Body of pancreas (tissue), 4 donors: ENCODE measurements around the gene FUT7. TPM values are rescaled to one million over a fixed set of nuclear protein-coding genes. Genes with fewer than 3 reads are reported as not detected.

Experiments used
- ATAC-seq: fragments of 150-250 bp; one replicate; pipeline ENCODE4 v1.9.1; 2016
- DNase-seq, 4 donors: peaks; one replicate each; pipeline ENCODE4 v3.0.0-alpha.2; 2019
- H3K27ac ChIP-seq, 4 donors: fragments of 200-600 bp; sonication (generic); 1 replicate in 3 of 4; 2 replicates in 1 of 4; pipeline versions ENCODE4 v1.5.1 to v1.6.1; 2016 to 2019; ENCODE audit warnings: mild to moderate bottlenecking in 1 of 4, mixed read lengths in 1 of 4, moderate library complexity in 1 of 4
- H3K27me3 ChIP-seq, 2 donors: fragments of 200-600 bp; sonication (generic); one replicate each; pipeline ENCODE4 v1.6.0; 2016; ENCODE audit warnings: mild to moderate bottlenecking in 1 of 2
- H3K36me3 ChIP-seq, 2 donors: fragments of 200-600 bp; sonication (generic); replicated peaks in 1 of 2; 2 replicates each; pipeline ENCODE4 v1.5.1; 2016; ENCODE audit warnings: low read depth in 2 of 2; ENCODE audit not compliant: insufficient read depth in 1 of 2
- H3K4me1 ChIP-seq: fragments of 200-600 bp; sonication (generic); one replicate; pipeline ENCODE4 v1.6.0; 2016
- H3K4me3 ChIP-seq, 2 donors: fragments of 200-600 bp; sonication (generic); 1 replicate in 1 of 2; 2 replicates in 1 of 2; pipeline ENCODE4 v1.5.1; 2016 to 2019
- H3K9me3 ChIP-seq, 3 donors: fragments of 200-600 bp; sonication (generic); 1 replicate in 2 of 3; 2 replicates in 1 of 3; pipeline ENCODE4 v1.5.1; 2016
- POLR2A ChIP-seq, 3 donors: fragments of 450-650 bp; IDR thresholded peaks; one replicate each; pipeline ENCODE4 v1.6.1; 2016; ENCODE audit warnings: antibody characterized with exemption in 3 of 3, mild to moderate bottlenecking in 2 of 3
- WGBS, 2 donors: methylation state at CpG; one replicate each; pipeline ENCODE4 v1.1.5; 2017; 5-methylcytosine and 5-hydroxymethylcytosine counted together
- intact Hi-C: fragments of 100-400 bp; cut with DNase I; formaldehyde crosslinking; loops from one replicate; pipeline ENCODE4 v1.15.1; 2023
- total RNA-seq, 2 donors: library from RNA; depleted of rRNA; stranded (reverse); fragments of >200 nt; gene quantifications; one replicate each; pipeline ENCODE4 v1.1.0, GENCODE V29; 2016
- TF ChIP-seq, protein P1 (sequence below), 7 experiments: fragments of 450-650 bp in 4 of 7; fragments of 200-600 bp in 3 of 7; sonication (generic) in 3 of 7; IDR thresholded peaks; one replicate each; pipeline ENCODE4 v1.5.1; 2016 to 2019; ENCODE audit warnings: antibody characterized with exemption in 7 of 7

FUT7 gene
- total RNA-seq, 2 donors from 2014 or later = not detected

DNA sequence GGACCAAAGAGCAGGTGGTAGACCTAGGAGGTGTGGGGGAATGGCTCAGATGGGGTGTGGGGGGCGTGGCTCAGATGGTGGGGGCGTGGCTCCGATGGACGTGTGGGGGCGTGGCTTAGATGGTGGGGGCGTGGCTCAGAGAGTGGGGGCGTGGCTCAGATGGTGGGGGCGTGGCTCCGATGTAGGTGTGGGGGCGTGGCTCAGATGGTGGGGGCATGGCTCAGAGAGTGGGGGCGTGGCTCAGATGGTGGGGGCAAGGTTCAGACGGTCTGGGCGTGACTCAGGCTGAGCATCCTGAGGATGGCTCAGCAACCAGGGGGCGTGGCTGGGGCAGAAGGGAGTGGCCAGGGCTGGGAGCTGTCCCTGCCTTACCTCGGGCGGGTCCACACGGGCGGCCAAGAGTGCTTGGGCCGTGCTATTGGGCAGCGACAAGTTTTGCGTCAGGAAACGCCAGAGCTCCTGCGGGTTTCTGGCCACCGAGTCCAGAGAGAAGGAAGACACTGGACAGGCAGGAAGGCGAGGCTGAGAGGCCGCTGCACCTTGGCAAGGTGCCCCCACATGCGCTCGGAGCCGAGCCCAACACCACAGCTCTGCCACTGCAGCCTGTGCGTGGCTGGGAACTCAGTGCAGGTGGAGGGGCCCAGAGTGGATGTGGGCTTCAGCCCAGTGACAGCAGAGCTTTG is 9.8 kb downstream of the FUT7 start:
- Histone ChIP-seq H3K27ac (no peak overlapping the region), H3K36me3 (peaks cover 0 to 2% of the 10 kb centered on the region in 2 donors), H3K4me1 (peaks cover 21% of the 10 kb centered on the region), H3K9me3 (no peaks in the 10 kb centered on the region), H3K4me3 (no peak overlapping the region), H3K27me3 (no peaks in the 10 kb centered on the region)
- ATAC-seq = no peak
- intact Hi-C loops = loop anchor here (5.0 kb wide), 1 partner anchor 70 kb away; the partner anchor contains the start of gene LCN12
- DNase-seq = peak; percentile 35 to 50 (median 43)
- 70 to 78% methylated on average over 9 to 22 of the region's 30 CpGs for WGBS, 2 donors
- no peak for TF ChIP-seq POLR2A (IDR thresholded peaks at IDR 0.05)
- TF ChIP-seq, protein P1, sequence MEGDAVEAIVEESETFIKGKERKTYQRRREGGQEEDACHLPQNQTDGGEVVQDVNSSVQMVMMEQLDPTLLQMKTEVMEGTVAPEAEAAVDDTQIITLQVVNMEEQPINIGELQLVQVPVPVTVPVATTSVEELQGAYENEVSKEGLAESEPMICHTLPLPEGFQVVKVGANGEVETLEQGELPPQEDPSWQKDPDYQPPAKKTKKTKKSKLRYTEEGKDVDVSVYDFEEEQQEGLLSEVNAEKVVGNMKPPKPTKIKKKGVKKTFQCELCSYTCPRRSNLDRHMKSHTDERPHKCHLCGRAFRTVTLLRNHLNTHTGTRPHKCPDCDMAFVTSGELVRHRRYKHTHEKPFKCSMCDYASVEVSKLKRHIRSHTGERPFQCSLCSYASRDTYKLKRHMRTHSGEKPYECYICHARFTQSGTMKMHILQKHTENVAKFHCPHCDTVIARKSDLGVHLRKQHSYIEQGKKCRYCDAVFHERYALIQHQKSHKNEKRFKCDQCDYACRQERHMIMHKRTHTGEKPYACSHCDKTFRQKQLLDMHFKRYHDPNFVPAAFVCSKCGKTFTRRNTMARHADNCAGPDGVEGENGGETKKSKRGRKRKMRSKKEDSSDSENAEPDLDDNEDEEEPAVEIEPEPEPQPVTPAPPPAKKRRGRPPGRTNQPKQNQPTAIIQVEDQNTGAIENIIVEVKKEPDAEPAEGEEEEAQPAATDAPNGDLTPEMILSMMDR (IDR thresholded peaks at IDR 0.05) = no peak

DNA sequence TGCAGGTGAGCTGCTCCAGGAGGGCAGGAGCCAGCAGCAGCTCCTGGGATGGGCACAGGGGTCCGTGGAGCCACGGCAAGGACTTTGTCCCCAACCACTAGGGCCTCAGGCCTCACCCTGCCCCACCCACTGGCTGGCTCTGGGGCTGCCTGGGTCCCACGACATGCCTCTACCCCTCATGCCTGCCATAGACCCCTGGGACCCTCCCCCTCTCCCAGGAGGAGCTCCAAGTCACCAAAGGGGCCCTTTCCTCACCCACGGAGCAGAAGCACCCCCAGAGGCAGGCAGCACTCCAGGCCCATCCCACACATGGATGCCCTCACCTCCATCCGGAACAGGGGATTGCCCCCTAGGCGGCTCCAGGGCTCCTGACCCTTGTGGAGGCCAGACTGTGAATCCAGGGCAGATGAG is 10.3 kb downstream of the FUT7 start:
- intact Hi-C loops = loop anchor here (5.0 kb wide), 1 partner anchor 69 kb away; the partner anchor contains the start of gene LCN12
- WGBS, 2 donors = 89 to 90% methylated on average over 2 to 5 of the region's 6 CpGs
- H3K27ac ChIP-seq = no peak overlapping the region
- no peak overlapping the region for H3K4me3 ChIP-seq
- no peak for DNase-seq
- TF ChIP-seq, protein P1 (IDR thresholded peaks at IDR 0.05) = no peak
- TF ChIP-seq POLR2A (IDR thresholded peaks at IDR 0.05) = no peak
- no peaks in the 10 kb centered on the region for H3K27me3 ChIP-seq
- ATAC-seq = no peak
- no peaks in the 10 kb centered on the region for H3K9me3 ChIP-seq
- H3K4me1 ChIP-seq = peaks cover 16% of the 10 kb centered on the region
- peaks cover 0 to 2% of the 10 kb centered on the region in 2 donors for H3K36me3 ChIP-seq

DNA sequence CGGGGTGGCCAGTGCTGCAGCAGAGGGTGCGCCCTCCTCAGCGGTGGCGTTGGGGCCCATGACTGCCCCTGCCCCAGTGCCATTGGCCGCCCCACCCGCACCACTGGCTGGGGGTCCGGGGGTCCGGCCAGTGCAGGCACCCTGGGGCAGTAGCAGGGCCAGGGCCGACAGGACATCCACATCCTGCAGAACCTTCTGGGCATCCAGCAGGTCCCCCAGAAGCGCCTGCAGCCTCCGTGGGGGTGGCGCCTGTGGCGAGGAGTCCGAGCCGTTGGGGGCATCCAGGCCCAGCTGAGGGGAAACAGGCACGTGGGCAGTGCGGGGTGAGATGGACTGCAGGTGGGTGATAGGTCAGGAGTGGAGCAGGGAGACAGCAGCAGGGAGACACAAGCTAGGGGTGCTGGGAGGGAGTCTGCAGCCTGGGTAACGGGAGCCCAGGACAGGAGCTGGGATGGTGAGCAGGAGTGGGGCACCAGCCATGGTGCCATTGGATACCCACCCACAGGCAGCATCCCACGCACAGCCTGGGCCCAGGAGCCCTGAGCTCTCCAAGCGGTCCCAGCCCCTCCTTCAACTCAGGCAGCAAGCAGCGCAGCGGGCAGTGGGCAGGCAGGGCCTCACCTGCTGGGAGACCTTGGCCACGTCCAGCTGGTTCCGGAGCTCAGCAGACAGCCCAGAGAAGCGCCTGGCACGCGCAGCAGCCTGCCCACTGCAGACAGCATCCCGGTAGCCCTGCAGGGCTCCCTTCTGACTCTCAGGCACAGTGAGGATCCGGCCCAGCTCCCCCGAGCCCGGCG is 10.9 kb downstream of the FUT7 start:
- no peak for ATAC-seq
- TF ChIP-seq, protein P1 (IDR thresholded peaks at IDR 0.05) = no peak
- TF ChIP-seq POLR2A (IDR thresholded peaks at IDR 0.05) = no peak
- 91 to 93% methylated on average over 6 to 31 of the region's 32 CpGs for WGBS, 2 donors
- peaks cover 0 to 2% of the 10 kb centered on the region in 2 donors for H3K36me3 ChIP-seq
- H3K27ac ChIP-seq = no peak overlapping the region
- H3K27me3 ChIP-seq = no peaks in the 10 kb centered on the region
- H3K9me3 ChIP-seq = no peaks in the 10 kb centered on the region
- H3K4me3 ChIP-seq = no peak overlapping the region
- H3K4me1 ChIP-seq = peaks cover 10% of the 10 kb centered on the region
- no peak for DNase-seq
- intact Hi-C loops = loop anchor here (5.0 kb wide), 1 partner anchor 69 kb away; the partner anchor contains the start of gene LCN12

DNA sequence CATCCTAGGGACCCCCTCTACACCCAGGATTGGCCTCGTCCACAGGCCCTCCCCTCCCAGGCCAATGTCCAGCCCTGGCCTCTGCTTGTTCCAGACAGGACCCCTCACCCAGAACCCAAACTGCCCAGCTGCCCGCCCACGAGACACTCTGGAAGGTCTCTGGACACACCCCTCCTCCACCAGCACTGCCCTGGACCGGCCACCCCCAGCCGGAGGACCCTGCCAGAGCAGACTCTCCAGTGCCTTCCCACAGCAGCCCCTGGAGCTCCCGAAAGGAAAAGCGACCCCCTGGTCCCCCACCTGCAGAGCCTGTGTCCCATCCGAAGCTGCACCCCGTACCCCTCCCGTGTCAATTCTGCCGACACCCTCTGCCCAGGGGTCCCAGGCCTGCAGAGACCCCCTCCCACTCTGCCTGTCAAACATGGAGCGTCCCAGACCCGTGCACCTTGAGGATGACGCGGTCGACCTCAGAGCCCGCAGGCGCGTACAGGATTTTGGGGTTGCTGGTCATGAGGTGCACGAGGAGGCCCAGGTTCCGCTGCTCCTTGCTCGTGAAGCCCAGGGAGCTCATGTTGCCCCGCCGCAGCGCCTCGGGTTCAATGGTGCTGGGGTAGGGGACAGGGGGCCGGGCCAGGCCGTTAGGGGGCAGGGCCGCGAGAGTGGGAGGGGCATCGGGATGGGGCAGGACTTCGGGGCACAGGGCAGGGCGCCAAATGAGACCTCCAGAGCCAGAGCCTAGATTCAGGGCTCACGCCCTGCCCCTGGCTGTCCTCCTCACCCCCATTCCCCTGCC is 11.8 kb downstream of the FUT7 start:
- no peaks in the 10 kb centered on the region for H3K27me3 ChIP-seq
- no peak overlapping the region for H3K27ac ChIP-seq
- intact Hi-C loops = loop anchor here (5.0 kb wide), 1 partner anchor 68 kb away; the partner anchor contains the start of gene LCN12
- peaks cover under 1% of the 10 kb centered on the region for H3K4me1 ChIP-seq
- no peaks in the 10 kb centered on the region for H3K9me3 ChIP-seq
- no peak for ATAC-seq
- peaks cover 0 to 2% of the 10 kb centered on the region in 2 donors for H3K36me3 ChIP-seq
- no peak for DNase-seq
- no peak overlapping the region for H3K4me3 ChIP-seq
- 90 to 91% methylated on average over 10 to 32 of the region's 34 CpGs for WGBS, 2 donors
- TF ChIP-seq, protein P1 (IDR thresholded peaks at IDR 0.05) = no peak
- TF ChIP-seq POLR2A (IDR thresholded peaks at IDR 0.05) = no peak
